ENCODE results near the gene CYP2F1.
"Not testable (repeated sequence)": the region's sequence is repeated elsewhere in the genome, so short reads cannot be mapped to it uniquely, and the experiment has no call there.

CYP2F1 gene

DNA sequence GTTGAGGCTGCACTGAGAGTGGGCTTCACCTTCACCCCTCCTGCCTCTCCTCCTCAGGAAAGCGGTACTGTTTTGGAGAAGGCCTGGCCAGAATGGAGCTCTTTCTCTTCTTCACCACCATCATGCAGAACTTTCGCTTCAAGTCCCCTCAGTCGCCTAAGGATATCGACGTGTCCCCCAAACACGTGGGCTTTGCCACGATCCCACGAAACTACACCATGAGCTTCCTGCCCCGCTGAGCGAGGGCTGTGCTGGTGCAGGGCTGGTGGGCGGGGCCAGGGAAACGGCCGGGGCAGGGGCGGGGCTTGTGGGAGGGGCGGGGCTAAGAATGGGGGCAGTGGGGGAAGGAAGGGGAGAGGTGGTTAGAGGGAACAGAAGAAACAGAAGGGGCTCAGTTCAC is 18.5 kb upstream of the CYP2F1 start:
- TF ChIP-seq ZFX (IDR thresholded peaks at IDR 0.05): no peak
- TF ChIP-seq, protein P1, sequence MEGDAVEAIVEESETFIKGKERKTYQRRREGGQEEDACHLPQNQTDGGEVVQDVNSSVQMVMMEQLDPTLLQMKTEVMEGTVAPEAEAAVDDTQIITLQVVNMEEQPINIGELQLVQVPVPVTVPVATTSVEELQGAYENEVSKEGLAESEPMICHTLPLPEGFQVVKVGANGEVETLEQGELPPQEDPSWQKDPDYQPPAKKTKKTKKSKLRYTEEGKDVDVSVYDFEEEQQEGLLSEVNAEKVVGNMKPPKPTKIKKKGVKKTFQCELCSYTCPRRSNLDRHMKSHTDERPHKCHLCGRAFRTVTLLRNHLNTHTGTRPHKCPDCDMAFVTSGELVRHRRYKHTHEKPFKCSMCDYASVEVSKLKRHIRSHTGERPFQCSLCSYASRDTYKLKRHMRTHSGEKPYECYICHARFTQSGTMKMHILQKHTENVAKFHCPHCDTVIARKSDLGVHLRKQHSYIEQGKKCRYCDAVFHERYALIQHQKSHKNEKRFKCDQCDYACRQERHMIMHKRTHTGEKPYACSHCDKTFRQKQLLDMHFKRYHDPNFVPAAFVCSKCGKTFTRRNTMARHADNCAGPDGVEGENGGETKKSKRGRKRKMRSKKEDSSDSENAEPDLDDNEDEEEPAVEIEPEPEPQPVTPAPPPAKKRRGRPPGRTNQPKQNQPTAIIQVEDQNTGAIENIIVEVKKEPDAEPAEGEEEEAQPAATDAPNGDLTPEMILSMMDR (conservative IDR thresholded peaks at IDR 0.05): no peak
- no peak overlapping the region for H3K27ac ChIP-seq

DNA sequence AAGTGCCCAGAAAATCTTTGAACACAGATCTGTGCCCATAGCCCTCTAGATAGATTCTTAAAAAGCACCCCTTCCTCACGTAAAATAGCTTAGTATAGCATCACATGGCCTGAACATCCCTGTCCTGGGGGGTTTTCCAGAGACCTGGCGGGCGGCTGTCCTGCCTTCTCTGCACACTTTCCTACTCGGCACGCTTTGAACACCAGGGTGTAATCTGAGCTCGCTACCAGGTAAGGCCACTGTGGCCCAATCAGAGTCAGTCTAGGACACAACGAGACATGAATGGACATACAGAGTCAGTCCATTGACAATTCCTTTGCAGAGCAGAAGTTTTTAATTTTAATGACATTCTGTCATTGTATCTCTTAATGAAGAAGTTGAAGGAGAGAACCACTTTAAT is 17.9 kb upstream of the CYP2F1 start:
- no peak overlapping the region for H3K27ac ChIP-seq
- no peak for TF ChIP-seq ZFX (IDR thresholded peaks at IDR 0.05)
- TF ChIP-seq, protein P1 (conservative IDR thresholded peaks at IDR 0.05): no peak

DNA sequence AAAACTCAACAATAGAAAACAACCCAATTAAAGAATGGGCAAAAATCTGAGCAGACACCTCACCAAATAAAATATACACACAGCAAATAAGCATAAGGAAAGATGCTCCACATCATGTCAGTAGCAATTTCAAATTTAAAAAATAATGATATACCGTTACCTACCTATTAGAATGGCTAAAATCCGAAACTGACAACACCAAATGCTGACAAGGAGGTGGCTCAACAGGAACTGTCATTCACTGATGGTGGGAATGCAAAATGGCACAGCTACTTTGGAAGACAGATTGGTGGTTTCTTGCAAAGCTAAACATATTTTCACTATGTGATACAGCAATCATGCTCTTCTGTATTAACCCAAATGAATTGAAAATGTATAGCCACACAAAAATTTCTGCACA is 16.9 kb upstream of the CYP2F1 start:
- no peak for TF ChIP-seq ZFX (IDR thresholded peaks at IDR 0.05)
- TF ChIP-seq, protein P1 (conservative IDR thresholded peaks at IDR 0.05): no peak
- no peak overlapping the region for H3K27ac ChIP-seq

DNA sequence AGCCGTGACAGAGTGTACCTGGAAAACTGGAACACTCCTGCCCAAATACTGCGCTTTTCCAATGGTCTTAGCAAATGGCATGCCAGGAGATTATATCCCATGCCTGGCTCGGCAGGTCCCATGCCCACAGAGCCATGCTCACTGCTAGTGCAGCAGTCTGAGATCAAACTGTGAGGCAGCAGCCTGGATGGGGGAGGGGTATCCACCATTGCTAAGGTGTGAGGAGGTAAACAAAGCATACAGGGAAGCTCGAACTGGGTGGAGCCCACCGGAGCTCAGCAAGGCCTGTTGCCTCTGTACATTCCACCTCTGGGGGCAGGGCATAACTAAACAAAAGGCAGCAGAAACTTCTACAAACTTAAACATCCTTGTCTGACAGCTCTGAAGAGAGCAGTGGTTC is 15.5 kb upstream of the CYP2F1 start:
- TF ChIP-seq ZFX (IDR thresholded peaks at IDR 0.05): no peak
- TF ChIP-seq, protein P1 (conservative IDR thresholded peaks at IDR 0.05): no peak
- H3K27ac ChIP-seq: no peak overlapping the region

DNA sequence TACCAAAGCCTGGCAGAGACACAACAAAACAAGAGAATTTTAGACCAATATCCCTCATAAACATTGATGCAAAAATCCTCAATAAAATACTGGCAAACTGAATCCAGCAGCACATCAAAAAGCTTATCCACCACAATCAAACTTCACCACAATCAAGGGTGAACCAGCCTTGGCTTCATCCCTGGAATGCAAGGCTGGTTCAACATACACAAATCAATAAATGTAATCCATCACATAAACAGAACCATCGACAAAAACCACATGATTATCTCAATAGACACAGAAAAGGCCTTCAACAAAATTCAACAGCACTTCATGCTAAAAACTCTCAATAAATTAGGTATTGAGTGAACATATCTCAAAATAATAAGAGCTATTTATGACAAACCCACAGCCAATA is 12.0 kb upstream of the CYP2F1 start:
- H3K27ac ChIP-seq: not testable (repeated sequence)

DNA sequence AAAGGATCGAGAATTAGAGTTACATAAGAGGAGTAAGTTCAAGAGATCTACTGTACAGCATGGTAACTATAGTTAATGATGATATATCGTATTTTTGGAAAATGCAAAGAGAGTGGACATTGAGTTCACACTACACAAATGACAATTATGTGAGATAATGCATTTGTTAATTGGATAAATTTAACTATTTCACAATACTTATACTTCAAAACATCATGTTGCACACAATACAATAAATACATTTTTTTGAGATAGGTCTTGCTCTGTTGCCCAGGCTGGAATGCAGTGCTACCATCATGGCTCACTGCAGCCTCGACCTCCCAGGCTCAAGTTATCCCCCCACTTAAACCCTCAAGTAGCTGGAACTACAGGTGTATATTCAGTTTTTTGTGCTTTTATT is 8.1 kb upstream of the CYP2F1 start:
- no peak overlapping the region for H3K27ac ChIP-seq
- TF ChIP-seq, protein P1 (conservative IDR thresholded peaks at IDR 0.05): no peak
- no peak for TF ChIP-seq ZFX (IDR thresholded peaks at IDR 0.05)

DNA sequence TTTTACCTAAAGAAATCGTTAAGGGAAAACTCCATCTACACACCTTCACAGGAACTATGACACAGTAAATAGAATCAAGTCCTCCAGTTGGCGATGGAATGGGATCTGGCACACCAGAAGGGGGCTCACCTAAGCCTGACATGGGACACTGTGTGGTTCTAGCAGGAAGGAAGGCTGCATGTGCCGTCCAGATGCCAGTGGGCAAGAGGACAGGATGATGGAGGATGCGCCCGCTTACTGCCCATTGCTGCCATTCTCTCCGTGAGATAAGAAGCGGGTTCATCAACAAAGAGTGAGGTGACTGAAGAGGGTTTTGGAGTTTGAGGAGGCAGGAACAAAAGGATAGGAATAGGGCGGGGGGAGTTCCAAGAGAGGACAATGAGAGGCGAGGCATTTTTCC is 2.9 kb upstream of the CYP2F1 start:
- TF ChIP-seq, protein P1 (conservative IDR thresholded peaks at IDR 0.05): no peak
- no peak for TF ChIP-seq ZFX (IDR thresholded peaks at IDR 0.05)
- H3K27ac ChIP-seq: no peak overlapping the region

DNA sequence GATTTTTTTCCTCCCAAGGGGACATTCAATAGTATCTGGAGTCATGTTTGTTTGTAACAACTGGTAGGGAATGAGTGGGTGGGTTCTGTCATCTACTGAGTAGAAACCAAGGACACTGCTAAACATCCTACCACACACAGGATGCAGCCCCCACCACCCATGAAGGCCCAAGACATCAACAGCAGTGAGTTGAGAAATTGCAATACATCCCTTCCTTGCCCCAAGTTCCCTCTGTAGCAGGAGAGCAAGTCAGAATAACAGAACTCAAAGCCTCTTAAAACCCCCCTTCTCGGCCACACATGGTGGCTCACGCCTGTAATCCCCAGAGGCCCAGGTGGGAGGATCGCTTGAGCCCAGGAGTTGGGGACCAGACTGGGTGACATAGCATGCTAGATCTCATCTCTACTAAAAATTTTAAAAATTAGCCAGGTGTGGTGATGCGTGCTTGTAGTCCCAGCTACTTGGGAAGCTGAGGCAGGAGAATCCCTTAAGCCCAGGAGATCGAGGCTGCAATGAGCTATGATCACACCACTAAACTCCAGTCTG is 2.4 kb upstream of the CYP2F1 start:
- TF ChIP-seq ZFX (IDR thresholded peaks at IDR 0.05): no peak
- TF ChIP-seq, protein P1 (conservative IDR thresholded peaks at IDR 0.05): no peak
- H3K27ac ChIP-seq: no peak overlapping the region
